Measurements from ENCODE around the gene HOXC6.

The HOXC6 gene

DNA sequence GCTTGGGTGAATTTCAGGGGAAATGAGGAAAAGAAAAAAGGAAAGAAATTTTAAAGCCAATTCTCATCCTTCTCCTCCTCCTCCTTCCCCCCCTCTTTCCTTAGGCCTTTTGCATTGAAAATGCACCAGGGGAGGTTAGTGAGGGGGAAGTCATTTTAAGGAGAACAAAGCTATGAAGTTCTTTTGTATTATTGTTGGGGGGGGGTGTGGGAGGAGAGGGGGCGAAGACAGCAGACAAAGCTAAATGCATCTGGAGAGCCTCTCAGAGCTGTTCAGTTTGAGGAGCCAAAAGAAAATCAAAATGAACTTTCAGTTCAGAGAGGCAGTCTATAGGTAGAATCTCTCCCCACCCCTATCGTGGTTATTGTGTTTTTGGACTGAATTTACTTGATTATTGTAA lies 27.3 kb downstream of the HOXC6 start:
- TF ChIP-seq, protein P1, sequence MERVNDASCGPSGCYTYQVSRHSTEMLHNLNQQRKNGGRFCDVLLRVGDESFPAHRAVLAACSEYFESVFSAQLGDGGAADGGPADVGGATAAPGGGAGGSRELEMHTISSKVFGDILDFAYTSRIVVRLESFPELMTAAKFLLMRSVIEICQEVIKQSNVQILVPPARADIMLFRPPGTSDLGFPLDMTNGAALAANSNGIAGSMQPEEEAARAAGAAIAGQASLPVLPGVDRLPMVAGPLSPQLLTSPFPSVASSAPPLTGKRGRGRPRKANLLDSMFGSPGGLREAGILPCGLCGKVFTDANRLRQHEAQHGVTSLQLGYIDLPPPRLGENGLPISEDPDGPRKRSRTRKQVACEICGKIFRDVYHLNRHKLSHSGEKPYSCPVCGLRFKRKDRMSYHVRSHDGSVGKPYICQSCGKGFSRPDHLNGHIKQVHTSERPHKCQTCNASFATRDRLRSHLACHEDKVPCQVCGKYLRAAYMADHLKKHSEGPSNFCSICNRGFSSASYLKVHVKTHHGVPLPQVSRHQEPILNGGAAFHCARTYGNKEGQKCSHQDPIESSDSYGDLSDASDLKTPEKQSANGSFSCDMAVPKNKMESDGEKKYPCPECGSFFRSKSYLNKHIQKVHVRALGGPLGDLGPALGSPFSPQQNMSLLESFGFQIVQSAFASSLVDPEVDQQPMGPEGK (CRISPR knock-in tag; IDR thresholded peaks at IDR 0.05; ENCODE audit: borderline replicate concordance): no peak
- TF ChIP-seq, protein P2, sequence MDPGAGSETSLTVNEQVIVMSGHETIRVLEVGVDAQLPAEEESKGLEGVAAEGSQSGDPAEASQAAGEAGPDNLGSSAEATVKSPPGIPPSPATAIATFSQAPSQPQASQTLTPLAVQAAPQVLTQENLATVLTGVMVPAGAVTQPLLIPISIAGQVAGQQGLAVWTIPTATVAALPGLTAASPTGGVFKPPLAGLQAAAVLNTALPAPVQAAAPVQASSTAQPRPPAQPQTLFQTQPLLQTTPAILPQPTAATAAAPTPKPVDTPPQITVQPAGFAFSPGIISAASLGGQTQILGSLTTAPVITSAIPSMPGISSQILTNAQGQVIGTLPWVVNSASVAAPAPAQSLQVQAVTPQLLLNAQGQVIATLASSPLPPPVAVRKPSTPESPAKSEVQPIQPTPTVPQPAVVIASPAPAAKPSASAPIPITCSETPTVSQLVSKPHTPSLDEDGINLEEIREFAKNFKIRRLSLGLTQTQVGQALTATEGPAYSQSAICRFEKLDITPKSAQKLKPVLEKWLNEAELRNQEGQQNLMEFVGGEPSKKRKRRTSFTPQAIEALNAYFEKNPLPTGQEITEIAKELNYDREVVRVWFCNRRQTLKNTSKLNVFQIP (CRISPR knock-in tag; IDR thresholded peaks at IDR 0.05; ENCODE audit: borderline replicate concordance, low read depth): no peak
- TF ChIP-seq ZFP3 (CRISPR knock-in tag; IDR thresholded peaks at IDR 0.05): no peak
- TF ChIP-seq ESRRG (CRISPR knock-in tag; IDR thresholded peaks at IDR 0.05): no peak
- TF ChIP-seq ISL1 (CRISPR knock-in tag; IDR thresholded peaks at IDR 0.05): no peak
- TF ChIP-seq, protein P3, sequence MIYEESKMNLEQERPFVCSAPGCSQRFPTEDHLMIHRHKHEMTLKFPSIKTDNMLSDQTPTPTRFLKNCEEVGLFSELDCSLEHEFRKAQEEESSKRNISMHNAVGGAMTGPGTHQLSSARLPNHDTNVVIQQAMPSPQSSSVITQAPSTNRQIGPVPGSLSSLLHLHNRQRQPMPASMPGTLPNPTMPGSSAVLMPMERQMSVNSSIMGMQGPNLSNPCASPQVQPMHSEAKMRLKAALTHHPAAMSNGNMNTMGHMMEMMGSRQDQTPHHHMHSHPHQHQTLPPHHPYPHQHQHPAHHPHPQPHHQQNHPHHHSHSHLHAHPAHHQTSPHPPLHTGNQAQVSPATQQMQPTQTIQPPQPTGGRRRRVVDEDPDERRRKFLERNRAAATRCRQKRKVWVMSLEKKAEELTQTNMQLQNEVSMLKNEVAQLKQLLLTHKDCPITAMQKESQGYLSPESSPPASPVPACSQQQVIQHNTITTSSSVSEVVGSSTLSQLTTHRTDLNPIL (CRISPR knock-in tag; IDR thresholded peaks at IDR 0.05; ENCODE audit: low read depth): no peak
- TF ChIP-seq, protein P4, sequence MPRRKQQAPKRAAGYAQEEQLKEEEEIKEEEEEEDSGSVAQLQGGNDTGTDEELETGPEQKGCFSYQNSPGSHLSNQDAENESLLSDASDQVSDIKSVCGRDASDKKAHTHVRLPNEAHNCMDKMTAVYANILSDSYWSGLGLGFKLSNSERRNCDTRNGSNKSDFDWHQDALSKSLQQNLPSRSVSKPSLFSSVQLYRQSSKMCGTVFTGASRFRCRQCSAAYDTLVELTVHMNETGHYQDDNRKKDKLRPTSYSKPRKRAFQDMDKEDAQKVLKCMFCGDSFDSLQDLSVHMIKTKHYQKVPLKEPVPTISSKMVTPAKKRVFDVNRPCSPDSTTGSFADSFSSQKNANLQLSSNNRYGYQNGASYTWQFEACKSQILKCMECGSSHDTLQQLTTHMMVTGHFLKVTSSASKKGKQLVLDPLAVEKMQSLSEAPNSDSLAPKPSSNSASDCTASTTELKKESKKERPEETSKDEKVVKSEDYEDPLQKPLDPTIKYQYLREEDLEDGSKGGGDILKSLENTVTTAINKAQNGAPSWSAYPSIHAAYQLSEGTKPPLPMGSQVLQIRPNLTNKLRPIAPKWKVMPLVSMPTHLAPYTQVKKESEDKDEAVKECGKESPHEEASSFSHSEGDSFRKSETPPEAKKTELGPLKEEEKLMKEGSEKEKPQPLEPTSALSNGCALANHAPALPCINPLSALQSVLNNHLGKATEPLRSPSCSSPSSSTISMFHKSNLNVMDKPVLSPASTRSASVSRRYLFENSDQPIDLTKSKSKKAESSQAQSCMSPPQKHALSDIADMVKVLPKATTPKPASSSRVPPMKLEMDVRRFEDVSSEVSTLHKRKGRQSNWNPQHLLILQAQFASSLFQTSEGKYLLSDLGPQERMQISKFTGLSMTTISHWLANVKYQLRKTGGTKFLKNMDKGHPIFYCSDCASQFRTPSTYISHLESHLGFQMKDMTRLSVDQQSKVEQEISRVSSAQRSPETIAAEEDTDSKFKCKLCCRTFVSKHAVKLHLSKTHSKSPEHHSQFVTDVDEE (CRISPR knock-in tag; IDR thresholded peaks at IDR 0.05): no peak
- no peak for ATAC-seq

DNA sequence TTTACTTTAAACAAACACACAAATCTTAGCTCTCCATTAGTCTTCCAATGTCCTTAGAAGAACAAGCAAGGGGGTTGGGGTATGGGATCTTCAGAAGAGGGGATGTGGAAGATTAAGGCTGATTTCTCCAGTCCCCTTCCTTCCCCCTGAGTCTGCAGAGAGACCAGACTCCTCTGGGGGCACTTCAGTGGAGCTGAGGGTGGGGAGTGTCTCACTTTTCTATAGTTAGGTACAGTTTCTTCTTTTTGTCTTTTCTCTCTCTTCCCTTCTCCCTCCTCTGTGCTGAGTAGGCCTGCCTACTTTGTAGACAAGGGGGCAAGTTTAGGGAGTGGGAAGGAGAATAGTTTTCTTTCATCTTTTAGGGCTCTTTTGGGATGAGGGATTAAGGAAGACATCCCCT lies 27.9 kb downstream of the HOXC6 start:
- no peak for ATAC-seq
- TF ChIP-seq SNAI2 (CRISPR knock-in tag; IDR thresholded peaks at IDR 0.05) (no peak), RARB (CRISPR knock-in tag; IDR thresholded peaks at IDR 0.05) (no peak), GLIS3 (CRISPR knock-in tag; IDR thresholded peaks at IDR 0.05) (no peak), TCF4 (CRISPR knock-in tag; IDR thresholded peaks at IDR 0.05; ENCODE audit: borderline replicate concordance) (no peak), CSDC2 (CRISPR knock-in tag; IDR thresholded peaks at IDR 0.05) (no peak), TOX (CRISPR knock-in tag; IDR thresholded peaks at IDR 0.05; ENCODE audit: borderline replicate concordance) (no peak), ISL1 (CRISPR knock-in tag; IDR thresholded peaks at IDR 0.05) (no peak), ZFP3 (CRISPR knock-in tag; IDR thresholded peaks at IDR 0.05) (no peak), ZNF8 (CRISPR knock-in tag; IDR thresholded peaks at IDR 0.05) (no peak), ZNF70 (CRISPR knock-in tag; IDR thresholded peaks at IDR 0.05) (no peak)
- TF ChIP-seq, protein P5, sequence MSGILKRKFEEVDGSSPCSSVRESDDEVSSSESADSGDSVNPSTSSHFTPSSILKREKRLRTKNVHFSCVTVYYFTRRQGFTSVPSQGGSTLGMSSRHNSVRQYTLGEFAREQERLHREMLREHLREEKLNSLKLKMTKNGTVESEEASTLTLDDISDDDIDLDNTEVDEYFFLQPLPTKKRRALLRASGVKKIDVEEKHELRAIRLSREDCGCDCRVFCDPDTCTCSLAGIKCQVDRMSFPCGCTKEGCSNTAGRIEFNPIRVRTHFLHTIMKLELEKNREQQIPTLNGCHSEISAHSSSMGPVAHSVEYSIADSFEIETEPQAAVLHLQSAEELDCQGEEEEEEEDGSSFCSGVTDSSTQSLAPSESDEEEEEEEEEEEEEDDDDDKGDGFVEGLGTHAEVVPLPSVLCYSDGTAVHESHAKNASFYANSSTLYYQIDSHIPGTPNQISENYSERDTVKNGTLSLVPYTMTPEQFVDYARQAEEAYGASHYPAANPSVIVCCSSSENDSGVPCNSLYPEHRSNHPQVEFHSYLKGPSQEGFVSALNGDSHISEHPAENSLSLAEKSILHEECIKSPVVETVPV (CRISPR knock-in tag; IDR thresholded peaks at IDR 0.05): no peak

DNA sequence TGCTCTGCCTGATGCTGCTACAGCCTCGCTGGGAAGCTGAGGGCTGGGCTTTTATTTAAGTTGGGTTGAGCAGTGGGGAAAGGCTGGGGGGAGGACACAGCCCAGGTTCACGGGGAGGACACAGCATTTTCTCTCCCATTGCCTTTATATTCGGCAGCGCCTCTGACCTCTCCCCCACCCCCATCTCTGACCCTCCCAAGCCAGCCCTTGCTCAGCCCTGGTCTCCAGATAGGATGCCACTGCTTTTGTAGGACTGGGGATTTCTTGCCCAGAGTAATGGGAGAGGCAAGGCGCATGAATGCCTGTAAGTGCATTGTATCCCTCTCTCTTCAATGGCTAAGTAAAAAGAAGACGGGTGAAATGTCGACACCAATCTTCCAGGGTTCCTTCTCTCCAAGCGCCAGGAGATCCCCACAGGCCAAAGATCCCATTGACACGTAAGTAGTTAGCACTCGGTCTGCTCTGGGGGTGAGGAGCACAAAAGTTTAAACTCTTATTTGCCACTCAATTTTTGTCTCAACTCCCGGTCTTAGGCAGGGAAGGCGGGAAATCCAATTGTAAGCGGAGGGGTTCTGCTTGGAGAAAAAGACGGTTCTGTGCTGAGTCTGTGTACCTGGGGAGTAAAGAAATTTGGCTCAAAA lies 30.0 kb downstream of the HOXC6 start:
- ATAC-seq: no peak
- TF ChIP-seq ZNF70 (CRISPR knock-in tag; IDR thresholded peaks at IDR 0.05): no peak
- TF ChIP-seq PPARA (CRISPR knock-in tag; IDR thresholded peaks at IDR 0.05; ENCODE audit: borderline replicate concordance): no peak
- no peak for TF ChIP-seq ZNF565 (CRISPR knock-in tag; conservative IDR thresholded peaks at IDR 0.05; ENCODE audit: low read depth)
- TF ChIP-seq ZFP30 (CRISPR knock-in tag; IDR thresholded peaks at IDR 0.05): no peak
- TF ChIP-seq, protein P5 (CRISPR knock-in tag; IDR thresholded peaks at IDR 0.05): no peak
- TF ChIP-seq OSR1 (CRISPR knock-in tag; IDR thresholded peaks at IDR 0.05): no peak
- TF ChIP-seq ZFP3 (CRISPR knock-in tag; IDR thresholded peaks at IDR 0.05): no peak
- TF ChIP-seq, protein P1 (CRISPR knock-in tag; IDR thresholded peaks at IDR 0.05; ENCODE audit: borderline replicate concordance): no peak
- TF ChIP-seq, protein P4 (CRISPR knock-in tag; IDR thresholded peaks at IDR 0.05): no peak
- no peak for TF ChIP-seq ARNTL (CRISPR knock-in tag; IDR thresholded peaks at IDR 0.05; ENCODE audit: borderline replicate concordance, low read depth)
- TF ChIP-seq RARB (CRISPR knock-in tag; IDR thresholded peaks at IDR 0.05): no peak
- TF ChIP-seq TOX (CRISPR knock-in tag; IDR thresholded peaks at IDR 0.05; ENCODE audit: borderline replicate concordance): no peak
- no peak for TF ChIP-seq ESRRG (CRISPR knock-in tag; IDR thresholded peaks at IDR 0.05)
- no peak for TF ChIP-seq SNAI2 (CRISPR knock-in tag; IDR thresholded peaks at IDR 0.05)
- no peak for TF ChIP-seq ZNF8 (CRISPR knock-in tag; IDR thresholded peaks at IDR 0.05)

Measured in SK-N-SH treated with all-trans-retinoic acid at 6 μM for 48 hours (cell line).